ENCODE results near the gene DLGAP1. TPM values are rescaled to one million over a fixed set of nuclear protein-coding genes. Genes with fewer than 3 reads are reported as not detected.
A peak's percentile ranks its signal among the peaks of the same experiment; 100 is the strongest.

The DLGAP1 gene
- total RNA-seq, 1 donor from 2014 or later, result 80.2 TPM

DNA sequence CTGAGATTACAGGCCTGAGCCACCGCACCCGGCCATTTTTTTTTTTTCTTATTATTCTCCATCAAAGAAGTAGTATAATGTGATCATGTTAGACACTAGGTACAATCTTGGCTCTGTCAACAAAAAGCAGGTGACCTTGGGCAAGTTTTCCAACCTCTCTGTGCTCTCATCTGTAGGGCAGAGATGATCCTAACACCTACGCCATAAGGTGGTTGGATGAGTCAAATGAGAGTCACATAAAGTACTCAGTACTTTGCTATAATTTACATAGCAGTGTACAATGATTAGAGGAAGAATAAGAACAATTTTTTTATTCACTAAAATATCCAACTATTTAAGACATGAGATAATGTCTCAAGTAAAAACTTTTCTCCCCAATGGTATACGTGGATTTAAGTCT lies 876.5 kb downstream of the DLGAP1 start:
- DNase-seq, result no peak

DNA sequence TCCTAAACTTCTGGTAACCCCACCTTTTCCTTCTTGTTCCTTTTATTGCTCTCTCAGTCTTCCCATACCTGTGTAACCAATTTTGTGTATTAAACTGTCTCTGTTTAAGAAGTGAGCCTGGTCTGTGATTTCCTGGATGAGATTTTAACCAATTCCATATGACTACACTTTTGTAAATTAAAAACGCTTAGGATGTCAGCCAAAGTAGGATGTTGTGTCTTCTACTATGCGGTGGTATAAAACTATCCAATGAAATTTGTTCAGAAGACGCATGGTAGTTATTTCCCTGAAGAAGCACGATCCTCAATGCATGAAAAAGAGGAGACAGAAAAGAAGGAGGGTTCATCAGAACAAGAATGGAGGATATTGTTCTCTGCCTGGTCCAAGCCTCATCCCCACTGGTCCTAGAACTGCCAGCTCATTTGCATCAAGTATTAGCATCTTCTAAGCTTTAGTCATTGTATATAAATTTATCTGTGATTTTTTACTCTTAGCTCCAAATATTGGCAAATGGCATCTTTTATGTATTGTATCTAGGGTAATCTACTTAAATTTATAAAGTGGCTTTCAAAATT lies 877.7 kb downstream of the DLGAP1 start:
- DNase-seq, result no peak

DNA sequence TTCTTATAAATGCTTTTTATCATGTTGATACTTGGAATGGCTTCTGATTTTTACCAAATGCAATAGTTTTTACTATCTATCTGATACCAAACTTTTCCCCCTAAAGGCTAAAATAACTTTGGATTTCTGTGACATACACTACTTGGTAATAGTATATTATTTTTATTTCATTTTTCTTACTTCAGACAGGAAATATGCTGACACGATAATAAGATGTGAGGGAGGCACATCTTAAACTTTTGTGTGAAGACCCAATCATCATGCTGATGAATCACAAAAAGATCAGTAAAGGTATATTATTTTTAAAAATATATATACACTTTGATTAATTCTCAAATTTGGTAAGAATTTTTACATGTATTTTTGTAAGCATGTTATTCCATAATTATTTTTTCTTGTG lies 882.3 kb downstream of the DLGAP1 start:
- no peak for DNase-seq

DNA sequence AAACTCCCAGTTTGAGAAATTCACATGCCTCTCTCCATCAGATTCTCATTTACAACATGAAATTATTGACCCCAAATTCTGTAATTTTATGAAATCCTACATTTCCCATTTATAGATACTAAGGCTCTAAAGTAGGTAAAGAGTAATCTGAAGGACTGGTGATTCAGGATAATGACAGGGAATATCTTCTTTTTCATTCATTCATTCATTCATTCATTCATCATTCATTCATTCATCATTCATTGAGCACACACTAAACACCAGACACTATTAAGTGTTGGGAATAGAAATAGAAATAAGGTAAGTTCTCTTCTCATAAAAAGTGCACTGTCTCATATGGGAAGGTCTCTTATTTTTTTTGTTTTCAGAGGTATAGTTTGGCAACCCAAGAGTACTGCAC lies 888.3 kb downstream of the DLGAP1 start:
- no peak for DNase-seq

DNA sequence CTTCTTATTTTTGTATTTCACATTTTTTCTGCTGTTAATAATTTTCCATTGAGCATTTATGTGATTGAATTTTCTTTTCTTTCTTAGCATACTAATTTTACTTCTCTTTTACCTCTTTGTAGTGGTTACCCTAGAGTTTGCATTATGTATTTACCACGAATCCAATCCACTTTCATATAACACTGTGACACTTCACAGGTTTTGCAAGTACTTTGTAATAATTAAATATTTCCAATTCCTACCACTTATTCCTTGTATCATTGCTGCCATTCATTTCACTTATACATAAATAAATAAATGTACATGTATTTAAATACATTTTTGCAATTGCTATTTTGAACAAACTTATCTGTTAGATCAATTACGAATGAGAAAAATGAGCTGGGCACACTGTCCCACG lies 894.4 kb downstream of the DLGAP1 start:
- no peak for DNase-seq

DNA sequence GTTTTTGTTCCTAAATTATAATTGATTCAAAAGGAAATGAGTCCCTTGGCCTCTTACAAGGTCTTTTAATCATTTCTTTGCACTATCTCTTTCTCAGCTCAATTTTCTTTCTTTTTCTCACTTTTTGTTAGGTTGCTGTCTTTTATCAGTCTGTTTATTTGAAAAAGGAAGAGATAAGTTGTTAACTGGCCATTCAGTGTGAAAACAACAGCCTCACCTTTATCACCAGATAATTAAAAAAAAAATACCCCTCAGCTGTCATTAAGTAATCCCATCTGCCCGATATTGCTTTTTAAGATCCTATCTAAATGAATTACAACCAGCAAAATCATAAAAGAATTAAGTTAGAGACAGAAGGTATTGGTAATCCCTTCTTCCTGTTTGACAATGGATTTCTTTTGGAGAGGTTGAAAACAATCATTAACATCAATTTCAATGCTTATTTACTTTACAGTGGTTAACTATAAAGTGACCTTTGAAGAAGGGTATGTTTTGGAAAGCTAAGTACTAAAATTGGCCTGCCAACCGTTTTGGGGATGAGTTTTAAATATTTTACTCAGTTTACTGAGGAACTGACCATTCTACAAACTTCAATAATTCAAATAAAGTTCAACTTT lies 900.2 kb downstream of the DLGAP1 start:
- no peak for DNase-seq

DNA sequence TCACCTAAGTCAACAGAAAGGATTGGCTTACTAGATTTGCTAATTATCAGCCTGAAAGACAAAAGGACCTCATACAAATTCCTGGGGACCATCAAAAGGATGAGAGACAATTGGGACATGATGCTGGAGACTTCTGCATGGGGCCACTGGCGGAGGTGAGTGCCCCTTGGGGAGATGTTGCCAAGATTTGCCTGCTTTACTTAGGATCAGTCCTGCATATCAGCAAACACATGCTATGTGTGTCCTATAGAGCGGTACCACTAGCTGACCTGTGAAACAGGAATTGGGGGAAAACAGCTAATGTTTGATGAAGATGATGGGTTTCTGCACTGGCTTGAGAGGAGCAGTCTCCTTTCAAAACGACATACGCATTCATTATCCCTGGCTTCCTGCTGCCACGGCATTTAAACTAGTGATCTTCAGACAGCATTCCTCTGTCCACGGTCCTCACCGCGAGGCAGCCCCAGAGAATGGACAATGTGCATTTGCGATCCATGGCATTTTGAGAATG lies 901.0 kb downstream of the DLGAP1 start:
- DNase-seq, result no peak

DNA sequence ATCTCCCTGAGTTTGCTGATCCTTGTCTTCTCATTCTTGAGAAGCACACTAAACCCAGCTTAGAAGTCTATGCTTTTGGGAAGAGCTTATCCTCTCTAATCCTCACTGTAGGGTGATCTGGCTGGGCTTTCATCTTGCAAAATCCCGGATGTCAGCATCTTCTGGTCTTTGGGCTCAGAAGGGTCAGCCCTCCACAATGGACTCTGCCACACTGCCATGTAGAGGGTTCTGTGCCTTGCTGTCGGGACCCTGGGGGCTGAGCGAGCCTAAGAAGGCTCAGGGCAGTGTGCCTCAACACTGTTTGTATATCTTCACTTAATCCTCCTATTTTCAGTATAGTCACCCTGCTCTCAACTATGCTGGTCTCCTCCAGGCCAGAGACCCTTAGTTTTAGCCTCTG lies 902.8 kb downstream of the DLGAP1 start:
- no peak for DNase-seq

DNA sequence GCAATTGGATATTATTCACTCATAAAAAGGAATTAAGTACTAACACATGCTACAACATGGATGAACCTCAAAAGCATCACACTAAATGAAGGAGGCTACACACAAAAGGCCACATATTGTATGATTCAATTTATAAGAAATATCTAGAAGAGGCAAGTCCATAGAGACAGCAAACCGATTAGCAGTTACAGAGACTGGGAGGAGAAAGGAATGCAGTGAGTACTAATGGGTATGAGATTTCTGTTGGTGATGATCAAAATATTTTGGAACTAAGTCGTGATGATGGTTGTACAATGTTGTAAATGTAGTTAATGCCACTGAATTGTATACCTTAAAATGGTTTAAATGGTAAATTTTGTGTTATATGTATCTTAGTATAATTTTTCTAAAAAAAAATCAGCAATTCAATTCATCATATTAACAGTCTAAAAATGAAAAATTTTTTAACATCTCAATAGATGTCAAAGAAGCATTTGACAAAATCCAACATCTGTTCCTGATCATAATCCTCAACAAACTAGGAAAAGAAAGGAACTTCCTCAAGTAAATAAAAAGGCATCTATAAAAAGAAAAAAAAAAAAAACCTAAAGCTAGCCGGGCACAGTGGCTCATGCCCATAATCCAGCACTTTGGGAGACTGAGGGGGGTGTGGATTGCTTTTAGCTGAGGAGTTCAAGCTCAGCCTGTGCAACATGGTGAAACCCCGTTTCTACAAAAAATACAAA lies 907.1 kb downstream of the DLGAP1 start:
- DNase-seq, result no peak

DNA sequence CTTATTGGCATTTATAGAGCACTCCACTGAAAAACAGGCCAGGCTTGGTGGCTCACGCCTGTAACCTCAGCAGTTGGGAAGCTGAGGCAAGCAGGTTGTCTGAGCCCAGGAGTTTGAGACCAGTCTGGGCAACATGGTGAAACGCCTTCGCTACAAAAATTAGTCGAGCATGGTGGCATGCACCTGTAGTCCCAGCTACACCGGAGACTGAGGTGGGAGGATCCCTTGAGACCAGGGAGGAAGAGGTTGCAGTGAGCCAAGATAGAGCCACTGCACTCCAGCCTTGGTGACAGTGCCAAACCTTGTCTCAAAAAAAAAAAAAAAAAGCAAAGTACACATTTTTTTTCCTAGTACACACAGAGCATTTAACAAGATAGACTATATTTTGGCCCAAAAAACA lies 909.0 kb downstream of the DLGAP1 start:
- DNase-seq, result no peak

DNA sequence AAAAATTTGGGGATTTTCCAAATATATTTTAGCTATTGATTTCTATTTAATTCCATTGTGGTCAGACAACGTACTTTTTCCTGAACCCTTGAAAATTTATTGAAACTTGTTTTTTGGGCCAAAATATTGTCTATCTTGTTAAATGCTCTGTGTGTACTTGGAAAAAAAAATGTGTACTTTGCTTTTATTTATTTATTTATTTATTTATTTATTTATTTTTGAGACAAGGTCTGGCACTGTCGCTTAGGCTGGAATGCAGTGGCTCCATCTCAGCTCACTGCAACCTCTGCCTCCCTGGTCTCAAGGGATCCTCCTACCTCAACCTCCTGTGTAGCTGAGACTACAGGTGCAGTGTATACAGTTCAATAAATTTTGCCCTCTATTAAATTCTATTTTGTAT lies 910.6 kb downstream of the DLGAP1 start:
- no peak for DNase-seq

DNA sequence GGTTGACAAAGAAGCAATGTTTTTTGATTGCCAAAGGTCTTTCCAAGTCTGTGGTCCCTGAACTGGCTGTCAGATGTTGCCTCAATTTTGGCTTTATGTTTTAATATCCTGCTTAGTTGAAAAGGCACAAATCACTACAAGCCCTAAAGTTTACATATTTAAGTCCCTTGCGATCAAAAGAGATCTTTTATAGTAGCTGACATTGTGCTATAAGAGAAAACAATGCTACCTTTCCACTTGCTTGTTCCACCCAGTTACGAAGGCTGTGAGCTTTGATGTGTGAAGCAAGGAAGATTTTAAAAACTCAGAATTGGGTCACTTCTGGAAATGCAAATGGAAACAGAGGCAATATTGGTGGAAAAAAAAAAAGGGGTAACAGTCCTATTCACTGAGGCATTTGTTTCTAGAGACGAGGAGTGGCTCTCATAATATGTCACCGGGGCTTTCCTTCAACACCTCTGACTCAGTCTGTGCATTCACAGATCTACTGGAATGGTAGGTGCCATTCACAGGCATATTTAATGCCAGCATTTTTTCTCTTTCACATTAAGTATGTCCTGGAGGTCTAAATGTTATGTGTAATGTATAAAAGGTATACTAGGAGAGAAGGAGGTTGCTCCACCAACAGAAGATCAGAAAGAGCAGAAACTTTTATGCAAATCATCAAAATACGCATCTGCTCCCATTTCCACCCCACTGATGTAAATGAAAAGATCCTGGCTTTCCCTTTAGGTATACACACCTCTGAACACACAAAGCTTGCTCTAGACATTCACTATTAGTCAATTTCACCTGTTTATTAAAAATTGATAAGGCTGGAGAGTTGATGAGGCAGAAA lies 913.3 kb downstream of the DLGAP1 start:
- DNase-seq, result no peak

DNA sequence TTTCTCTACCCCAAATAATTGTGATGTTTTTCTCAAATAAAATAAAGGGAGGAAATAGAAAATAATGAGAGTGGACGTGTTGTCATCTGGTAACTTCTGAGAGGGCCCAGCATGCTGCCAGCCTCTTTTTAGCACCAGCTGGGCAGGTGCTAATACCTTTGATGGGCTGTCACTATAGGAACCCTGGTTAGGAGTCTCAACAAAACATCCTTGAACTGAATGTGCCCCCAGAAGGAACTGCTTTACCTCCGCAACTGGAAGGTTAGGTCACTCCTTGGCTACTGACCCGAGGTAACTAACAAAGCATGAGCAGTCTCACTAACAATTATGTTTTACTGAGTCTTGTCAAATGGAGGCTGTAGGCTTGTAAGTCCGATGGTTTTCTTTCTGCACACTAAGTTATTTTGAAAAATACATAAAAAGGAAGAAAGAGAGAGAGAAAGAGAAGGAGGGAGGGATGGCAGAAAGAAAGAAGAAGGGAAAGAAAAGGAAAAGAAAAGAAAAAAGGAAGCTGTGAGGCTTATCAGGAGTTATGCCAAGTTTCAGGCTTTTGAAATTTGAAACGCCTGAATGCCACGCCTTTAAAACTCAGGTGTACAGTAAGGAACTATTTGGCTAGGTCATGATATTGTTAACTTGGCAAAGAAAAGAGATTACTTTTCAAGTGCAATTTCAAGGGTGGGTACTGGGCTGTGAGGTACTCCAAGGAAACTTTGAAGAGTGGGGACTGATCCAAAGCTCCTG lies 914.1 kb downstream of the DLGAP1 start:
- DNase-seq, result no peak

DNA sequence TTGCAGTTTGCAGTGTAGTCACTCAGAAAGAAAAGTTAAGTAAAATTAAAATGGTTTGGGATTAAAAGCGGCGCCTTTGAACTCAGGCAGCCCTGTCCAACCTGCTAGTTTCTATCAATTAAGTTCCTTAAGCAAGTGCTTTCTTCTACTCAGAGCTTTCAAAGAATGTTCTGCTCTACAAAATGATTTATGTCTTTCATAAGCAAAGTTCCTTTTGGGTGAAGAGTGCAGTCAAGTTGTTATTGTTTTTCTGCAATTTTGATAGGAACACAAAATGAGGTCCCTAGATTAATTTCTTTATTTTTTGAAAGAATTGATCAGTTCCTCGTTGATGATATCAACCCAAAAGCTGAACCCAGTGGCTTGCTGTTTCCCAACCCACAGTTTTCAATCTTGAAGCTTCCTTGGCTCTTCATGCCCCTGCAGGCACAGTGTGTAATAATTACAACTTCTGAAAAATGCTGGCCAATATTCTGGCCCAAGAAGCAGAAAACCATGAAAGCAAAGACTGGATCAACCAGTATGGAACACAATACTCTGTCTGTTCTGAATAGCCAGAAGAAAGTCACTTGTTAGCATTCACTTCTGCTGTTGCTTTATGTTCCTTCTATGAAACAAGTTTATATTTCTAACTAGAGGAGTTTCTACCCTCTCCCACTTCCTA lies 916.0 kb downstream of the DLGAP1 start:
- no peak for DNase-seq

DNA sequence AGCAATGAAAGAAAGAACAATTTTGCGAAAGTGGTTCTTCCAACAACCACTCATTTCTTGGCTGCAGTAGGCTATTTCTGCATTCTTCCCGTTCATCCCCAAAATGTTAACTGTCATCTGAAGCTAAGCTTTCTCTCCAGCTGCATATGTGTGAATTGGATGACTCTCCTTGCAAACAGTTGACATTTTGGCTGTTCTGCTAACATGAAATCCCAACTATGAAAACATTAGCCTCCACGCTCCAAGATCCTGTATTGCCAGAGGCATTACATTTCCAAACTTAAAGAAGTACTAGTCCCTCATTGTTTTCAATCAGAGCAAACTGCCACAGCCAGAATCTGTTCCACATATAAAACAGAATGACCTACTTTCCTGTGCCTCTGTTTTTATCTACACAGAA lies 916.7 kb downstream of the DLGAP1 start:
- DNase-seq, result no peak

DNA sequence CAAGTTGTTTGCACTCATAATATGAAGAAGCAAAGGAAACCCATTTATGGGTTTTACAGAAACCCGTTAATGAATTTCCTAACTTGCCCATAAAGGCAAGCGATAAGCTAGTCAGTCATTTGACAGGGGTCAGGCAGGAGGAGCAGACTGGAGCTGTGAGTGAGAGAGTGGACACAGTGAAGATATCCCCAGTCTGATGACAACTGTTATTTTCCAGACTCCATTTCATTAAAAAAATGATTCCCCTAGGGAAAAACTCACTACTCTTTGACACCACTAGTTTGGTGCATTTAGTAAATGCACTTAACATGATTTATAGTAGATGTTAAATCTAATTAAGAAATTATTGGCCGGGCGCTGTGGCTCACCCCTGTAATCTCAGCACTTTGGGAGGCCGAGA lies 924.3 kb downstream of the DLGAP1 start:
- no peak for DNase-seq

DNA sequence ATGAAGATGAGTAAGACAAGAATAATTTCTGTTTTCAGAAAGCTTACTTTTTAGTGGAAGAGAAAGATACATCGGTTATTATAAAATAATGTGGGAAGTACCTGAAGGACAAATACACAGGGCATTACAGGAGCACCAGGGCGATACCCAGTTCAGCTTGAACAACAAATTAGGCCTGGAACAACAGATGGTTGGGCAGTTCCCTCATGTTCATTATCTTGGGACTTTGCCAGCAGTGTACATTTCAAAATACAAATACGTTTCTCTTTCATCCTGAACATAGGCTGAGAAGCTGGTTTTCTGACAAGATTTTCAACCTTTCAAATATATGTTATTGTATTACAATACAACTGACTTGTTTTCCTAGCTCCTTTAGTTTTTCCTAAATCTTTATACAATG lies 925.5 kb downstream of the DLGAP1 start:
- no peak for DNase-seq

DNA sequence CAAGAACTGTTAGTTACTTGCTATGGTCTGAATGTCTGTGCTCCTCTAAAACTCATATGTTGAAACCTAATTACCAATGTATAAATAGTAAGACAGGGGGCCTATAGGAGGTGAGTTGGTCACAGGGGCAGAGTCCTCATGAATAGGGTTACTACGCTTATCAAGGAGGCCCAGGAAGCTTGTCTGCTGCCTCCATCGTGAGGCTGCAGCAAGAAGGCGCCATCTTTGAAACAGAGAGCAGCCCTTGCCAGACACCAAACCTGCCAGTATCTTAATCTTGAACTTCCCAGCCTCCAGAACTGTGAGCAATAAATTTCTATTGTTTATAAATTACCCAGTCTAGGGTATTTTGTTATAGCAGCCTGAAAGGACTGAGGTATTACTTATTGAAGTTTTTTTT lies 926.0 kb downstream of the DLGAP1 start:
- no peak for DNase-seq

DNA sequence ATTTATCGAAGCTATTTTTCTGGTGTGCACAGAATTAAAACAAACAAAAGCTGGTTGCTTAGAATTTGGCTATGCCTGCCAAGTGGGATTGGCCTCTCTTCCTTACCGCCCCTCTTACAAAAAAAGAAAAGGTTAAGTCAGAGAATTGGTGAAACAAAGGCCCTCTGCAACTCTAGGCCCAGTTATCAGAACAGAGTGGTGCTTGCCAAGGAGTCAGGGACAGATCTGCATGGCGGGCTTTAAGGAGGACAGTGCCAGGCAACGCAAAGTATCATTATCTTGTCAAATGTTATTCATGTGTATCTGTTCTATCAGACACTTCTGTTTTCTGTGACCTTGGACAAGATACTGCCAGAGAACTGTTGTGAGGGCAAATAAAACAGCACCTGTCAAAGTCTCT lies 926.9 kb downstream of the DLGAP1 start:
- DNase-seq, result no peak

DNA sequence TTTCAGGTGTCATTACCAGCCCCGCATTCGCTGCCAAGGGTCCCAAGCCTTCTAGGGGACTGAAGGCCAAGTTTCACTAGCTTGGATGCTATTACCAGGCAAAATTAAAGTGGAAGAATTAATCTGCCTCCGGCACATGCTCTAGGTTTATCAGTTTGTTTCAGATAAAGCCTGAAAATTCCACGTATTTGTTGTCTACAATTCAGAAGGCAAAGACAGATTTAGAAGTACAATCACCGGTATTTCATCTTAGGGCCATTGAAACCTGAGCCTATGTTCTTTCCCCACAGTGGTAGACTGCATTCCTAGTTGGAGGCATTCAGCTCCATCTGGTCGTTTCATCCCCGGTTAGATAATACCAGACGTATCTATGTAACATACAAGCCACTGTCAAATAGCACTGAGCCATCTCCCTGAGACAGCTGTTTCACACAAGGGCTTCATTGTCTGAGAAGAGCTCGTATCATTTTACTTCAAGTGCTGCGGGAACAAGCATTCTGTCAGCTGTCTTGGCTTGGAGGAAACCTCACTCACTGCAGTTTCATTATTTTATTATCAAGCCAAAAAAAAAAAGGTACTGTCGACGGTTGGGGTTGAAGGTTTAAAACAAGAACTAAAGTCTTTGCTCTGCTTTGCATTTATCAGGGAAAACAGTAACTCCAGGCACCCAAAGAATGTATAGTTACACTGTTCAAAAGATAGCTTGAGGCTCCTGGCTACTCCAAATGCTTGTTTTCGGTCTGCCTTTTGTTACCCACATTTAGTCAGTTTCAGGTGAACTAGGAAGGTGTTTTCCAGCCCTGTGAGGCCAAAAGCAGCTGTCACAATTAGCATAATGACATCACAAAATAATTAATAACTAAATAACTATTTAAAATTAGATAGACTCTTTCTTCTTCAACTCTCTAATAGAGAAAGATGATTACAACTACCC lies 928.4 kb downstream of the DLGAP1 start:
- peak; percentile 26 for DNase-seq

Measured in occipital lobe (tissue), 2 donors.